ENCODE results near the gene NDUFS6. TPM values are rescaled to one million over a fixed set of nuclear protein-coding genes. Genes with fewer than 3 reads are reported as not detected.

The NDUFS6 gene
- total and polyA plus RNA-seq, 2 of the 4 experiments (the other 2 are of a cell fraction) = 10.4 to 69.0 TPM

DNA sequence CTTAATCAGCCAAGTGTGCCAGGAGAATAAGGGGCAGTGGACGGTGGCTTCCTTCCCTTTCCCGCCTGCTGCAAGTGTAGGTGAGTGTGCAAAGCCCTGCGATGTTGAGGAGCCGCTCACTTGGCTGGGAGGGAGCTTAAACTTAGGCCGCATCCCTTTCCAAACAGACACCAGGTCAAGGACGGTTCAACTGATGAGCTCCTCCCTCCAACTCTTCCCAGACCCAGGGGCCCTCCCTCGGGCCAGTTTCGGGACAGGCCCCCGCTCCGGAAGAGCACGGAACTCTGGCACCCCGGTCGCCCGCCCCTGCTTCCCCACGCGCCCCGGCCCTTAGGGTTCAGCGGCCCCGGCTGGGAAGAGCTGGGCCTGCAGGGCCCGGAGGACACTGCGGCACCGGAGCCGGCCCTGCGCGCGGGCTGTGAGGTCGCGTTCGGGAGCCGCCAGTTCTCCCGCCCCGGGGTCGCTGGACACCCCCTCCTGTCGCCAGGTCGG, 2.1 kb upstream of the NDUFS6 start:
- peaks cover 40 to 80% of the 10 kb centered on the region in 2 experiments for H3K79me1 ChIP-seq (ENCODE audit: low read depth in 1 of 2, low read length in 2 of 2)
- H3K36me3 ChIP-seq (ENCODE audit: control insufficient read depth, insufficient read depth, low read length) = peaks cover 36% of the 10 kb centered on the region
- peak overlapping the region; percentile 98 for H2AFZ ChIP-seq (replicated peaks; ENCODE audit: low read length, poor library complexity)
- H3K9me3 ChIP-seq (ENCODE audit: control insufficient read depth, insufficient read depth, low read length) = no peaks in the 10 kb centered on the region
- 0 out of 3 replicates have a peak overlapping the region, but pooled peaks have one; percentile 34 for H2BK15ac ChIP-seq (ENCODE audit: low read depth, low read length)
- H3K4ac ChIP-seq (ENCODE audit: low read depth, low read length) = peak overlapping the region; percentile 89
- peak overlapping the region; percentile 96 for H3K4me2 ChIP-seq (ENCODE audit: low read depth, low read length)
- peaks cover 12% of the 10 kb centered on the region; the same call in 1 of the 2 replicates for H3K9me1 ChIP-seq (ENCODE audit: insufficient read depth, low read length)
- H3K27ac ChIP-seq (ENCODE audit: insufficient read depth, low read length) = peak overlapping the region; percentile 84
- no peak overlapping the region; the same call in 1 of the 2 replicates for H3K18ac ChIP-seq (ENCODE audit: low read depth, low read length)
- POLR2A ChIA-PET (ENCODE audit: unreplicated experiment) = interaction anchor here (0.6 kb wide), 1 partner anchor 26 kb away, joined by 3 read pairs; no protein-coding TSS in a partner anchor
- H3K14ac ChIP-seq (replicated peaks; ENCODE audit: low read depth, low read length) = peak overlapping the region; percentile 92
- peak overlapping the region; percentile 99 for H3K9ac ChIP-seq (ENCODE audit: low read depth, low read length)
- WGBS, 2 experiments (ENCODE audit: extremely low coverage in 2 of 2, insufficient read length in 1 of 2) = 0% methylated on average over 5 of the region's 35 CpGs; no CpG with 5 or more reads in 1 of the 2 experiments
- H3K4me3 ChIP-seq (ENCODE audit: insufficient read depth, low read depth, low read length) = peak overlapping the region; percentile 67
- H4K5ac ChIP-seq (ENCODE audit: low read depth, low read length) = 0 out of 2 replicates have a peak overlapping the region, but pooled peaks have one; percentile 1
- dilution Hi-C loops (cut with HindIII; ENCODE audit: low sequenced_read_pairs, unreplicated experiment) (no loop called here), intact Hi-C loops (cut with micrococcal nuclease) (loop anchor here (2.0 kb wide), 1 partner anchor 26 kb away; no protein-coding TSS in a partner anchor), in situ Hi-C loops (cut with MboI; ENCODE audit: low sequenced_read_pairs) (loop anchor here (25.0 kb wide), 1 partner anchor 837 kb away; no protein-coding TSS in a partner anchor)
- no peak overlapping the region for H2BK20ac ChIP-seq (ENCODE audit: low read depth, low read length)
- peak overlapping the region; percentile 77 for H2BK120ac ChIP-seq (ENCODE audit: low read depth, low read length)
- H2AK5ac ChIP-seq (ENCODE audit: low read depth, low read length) = peak overlapping the region; percentile 96
- H3K23ac ChIP-seq (ENCODE audit: low read depth, low read length) = peak overlapping the region; percentile 96
- 0 out of 2 replicates have a peak, but pooled peaks cover 5% of the 10 kb centered on the region for H4K20me1 ChIP-seq (ENCODE audit: insufficient read depth, low read length)
- no peak for TF ChIP-seq MAFK (IDR thresholded peaks at IDR 0.05; ENCODE audit: low read depth, low read length)
- TF ChIP-seq RFX5 (IDR thresholded peaks at IDR 0.05; ENCODE audit: low read depth, low read length) = no peak
- 0 out of 2 replicates have a peak, but pooled peaks have one; percentile 36 for TF ChIP-seq CHD1 (IDR thresholded peaks at IDR 0.05; ENCODE audit: low read depth, low read length)
- no peak for TF ChIP-seq RCOR1 (IDR thresholded peaks at IDR 0.05; ENCODE audit: insufficient replicate concordance, low read length)
- DNase-seq = peak; percentile 19
- peak overlapping the region; percentile 55 to 84; a peak in 3 of 4 replicates for H4K8ac ChIP-seq (ENCODE audit: low read depth in 2 of 2, low read length in 2 of 2)
- CTCF ChIA-PET = interaction anchor here (0.7 kb wide), 1 partner anchor 36 kb away, joined by 3 read pairs; no protein-coding TSS in a partner anchor
- no peaks in the 10 kb centered on the region for H3K27me3 ChIP-seq (ENCODE audit: control insufficient read depth, insufficient read depth, low read length)
- peaks cover 18% of the 10 kb centered on the region for H3K4me1 ChIP-seq (ENCODE audit: control insufficient read depth, insufficient read depth, low read length)
- H4K91ac ChIP-seq (ENCODE audit: insufficient read depth, low read depth, low read length) = peak overlapping the region; percentile 62
- H2AK9ac ChIP-seq (replicated peaks; ENCODE audit: low read depth, low read length, poor library complexity) = peak overlapping the region; percentile 98
- peak; percentile 33 for ATAC-seq (ENCODE audit: low read depth)
- H3K56ac ChIP-seq (ENCODE audit: extremely low read depth, insufficient read depth, low read length) = peak overlapping the region; percentile 47; the same call in 1 of the 2 replicates
- BruUV-seq (replicated peaks) = no TSS peak
- peak overlapping the region; percentile 78 for H2BK5ac ChIP-seq (ENCODE audit: low read depth, low read length, poor library complexity, severe bottlenecking)

All from IMR-90 (cell line).